SK-N-SH treated with all-trans-retinoic acid at 6 μM for 48 hours (cell line): ENCODE measurements around the gene PREP.

Source experiments
- BACH2 ChIP-seq: fragments of 250-450 bp; sonication (Bioruptor Pico); IDR thresholded peaks from 2 replicates; pipeline ENCODE4 v1.9.0; 2021; ENCODE audit warnings: mild to moderate bottlenecking, borderline replicate concordance
- ZC3H10 ChIP-seq: fragments of 250-450 bp; sonication (Bioruptor Pico); IDR thresholded peaks from 2 replicates; pipeline ENCODE4 v1.5.1; 2021; ENCODE audit warnings: mild to moderate bottlenecking, moderate library complexity
- ZFP3 ChIP-seq: fragments of 250-450 bp; sonication (Bioruptor Pico); IDR thresholded peaks from 2 replicates; pipeline ENCODE4 v1.5.0; 2020; ENCODE audit warnings: mild to moderate bottlenecking, moderate library complexity
- ZNF70 ChIP-seq: fragments of 450-650 bp; formaldehyde crosslinking; IDR thresholded peaks from 2 replicates; pipeline ENCODE4 v1.5.0; 2020; ENCODE audit warnings: mild to moderate bottlenecking, moderate library complexity
- TF ChIP-seq, protein P1 (sequence below): fragments of 250-450 bp; sonication (Bioruptor Pico); IDR thresholded peaks from 2 replicates; pipeline ENCODE4 v1.5.1; 2021; ENCODE audit warnings: mild to moderate bottlenecking, moderate library complexity

DNA sequence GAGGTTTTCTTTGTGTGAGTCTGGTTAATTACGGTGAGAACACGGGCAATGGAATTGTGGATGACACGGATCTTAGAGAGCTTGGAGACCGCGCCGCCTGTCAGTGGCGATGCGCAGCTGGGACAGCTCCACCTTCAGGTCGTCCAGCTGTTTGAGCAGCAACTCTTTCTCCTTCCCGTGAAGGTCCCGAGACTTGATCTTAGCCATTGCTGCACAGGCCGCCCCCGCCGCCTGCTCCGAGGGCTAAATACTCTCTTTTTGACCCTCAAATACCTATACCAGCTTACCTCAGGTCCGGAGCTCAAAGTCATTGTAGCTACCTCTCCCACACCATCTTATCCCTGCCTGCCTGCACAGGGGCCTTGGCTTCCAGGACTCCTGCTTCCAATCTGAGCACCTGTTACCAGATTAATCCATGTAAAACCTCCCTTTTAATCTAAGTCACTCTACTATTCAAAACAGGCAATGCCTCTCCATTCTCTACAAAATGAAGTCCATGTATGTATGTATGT is 100.2 kb downstream of the PREP start:
- TF ChIP-seq, protein P1, sequence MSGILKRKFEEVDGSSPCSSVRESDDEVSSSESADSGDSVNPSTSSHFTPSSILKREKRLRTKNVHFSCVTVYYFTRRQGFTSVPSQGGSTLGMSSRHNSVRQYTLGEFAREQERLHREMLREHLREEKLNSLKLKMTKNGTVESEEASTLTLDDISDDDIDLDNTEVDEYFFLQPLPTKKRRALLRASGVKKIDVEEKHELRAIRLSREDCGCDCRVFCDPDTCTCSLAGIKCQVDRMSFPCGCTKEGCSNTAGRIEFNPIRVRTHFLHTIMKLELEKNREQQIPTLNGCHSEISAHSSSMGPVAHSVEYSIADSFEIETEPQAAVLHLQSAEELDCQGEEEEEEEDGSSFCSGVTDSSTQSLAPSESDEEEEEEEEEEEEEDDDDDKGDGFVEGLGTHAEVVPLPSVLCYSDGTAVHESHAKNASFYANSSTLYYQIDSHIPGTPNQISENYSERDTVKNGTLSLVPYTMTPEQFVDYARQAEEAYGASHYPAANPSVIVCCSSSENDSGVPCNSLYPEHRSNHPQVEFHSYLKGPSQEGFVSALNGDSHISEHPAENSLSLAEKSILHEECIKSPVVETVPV: no peak
- TF ChIP-seq ZNF70 (CRISPR knock-in tag) (no peak), ZC3H10 (CRISPR knock-in tag) (no peak), BACH2 (CRISPR knock-in tag) (no peak), ZFP3 (no peak)
